Measurements from ENCODE around the gene LRRC7.
"Not testable (repeated sequence)": the region's sequence is repeated elsewhere in the genome, so short reads cannot be mapped to it uniquely, and the experiment has no call there.

LRRC7 gene

GRCh38 chr1:69836971-69837636 lies 269.4 kb downstream of the LRRC7 start:
- DNase-seq: no peak
- intact Hi-C loops (cut with DNase I): no loop called here

GRCh38 chr1:69842326-69842725 lies 274.6 kb downstream of the LRRC7 start:
- intact Hi-C loops (cut with DNase I): no loop called here
- DNase-seq: no peak

- intact Hi-C loops (cut with DNase I): no loop called here
- no peak for DNase-seq
Observed at GRCh38 chr1:69845655-69846054, 277.9 kb downstream of the LRRC7 start.

GRCh38 chr1:69846267-69846666 lies 278.5 kb downstream of the LRRC7 start:
- DNase-seq: no peak
- intact Hi-C loops (cut with DNase I): no loop called here

- intact Hi-C loops (cut with DNase I): no loop called here
- no peak for DNase-seq
Observed at GRCh38 chr1:69847670-69848069, 279.9 kb downstream of the LRRC7 start.

GRCh38 chr1:69852151-69852550 lies 284.4 kb downstream of the LRRC7 start:
- DNase-seq: no peak
- intact Hi-C loops (cut with DNase I): no loop called here

- intact Hi-C loops (cut with DNase I): no loop called here
- no peak for DNase-seq
Observed at GRCh38 chr1:69852706-69853105, 285.0 kb downstream of the LRRC7 start.

- DNase-seq: no peak
- intact Hi-C loops (cut with DNase I): no loop called here
Observed at GRCh38 chr1:69858534-69858933, 290.8 kb downstream of the LRRC7 start.

GRCh38 chr1:69861641-69862040 lies 293.9 kb downstream of the LRRC7 start:
- DNase-seq: peak in 20 of 42 donors; percentile 4 to 70 (median 30)
- intact Hi-C loops (cut with DNase I): no loop called here

- DNase-seq: peak in 1 of 42 donors; percentile 22
- intact Hi-C loops (cut with DNase I): no loop called here
Observed at GRCh38 chr1:69862906-69863305, 295.2 kb downstream of the LRRC7 start.

- intact Hi-C loops (cut with DNase I): no loop called here
- DNase-seq: no peak
Observed at GRCh38 chr1:69863704-69864103, 296.0 kb downstream of the LRRC7 start.

- DNase-seq: no peak
- intact Hi-C loops (cut with DNase I): no loop called here
Observed at GRCh38 chr1:69871412-69871811, 303.7 kb downstream of the LRRC7 start.

GRCh38 chr1:69878338-69878737 lies 310.6 kb downstream of the LRRC7 start:
- intact Hi-C loops (cut with DNase I): no loop called here
- no peak for DNase-seq

GRCh38 chr1:69888016-69888415 lies 320.3 kb downstream of the LRRC7 start:
- DNase-seq; intact Hi-C loops (cut with DNase I): not testable (repeated sequence)

- intact Hi-C loops (cut with DNase I): no loop called here
- no peak for DNase-seq
Observed at GRCh38 chr1:69888657-69889056, 320.9 kb downstream of the LRRC7 start.

- DNase-seq: peak in 30 of 42 donors; percentile 14 to 67 (median 35)
- intact Hi-C loops (cut with DNase I): no loop called here
Observed at GRCh38 chr1:69898403-69898947, 330.8 kb downstream of the LRRC7 start.

GRCh38 chr1:69911301-69911801 lies 343.6 kb downstream of the LRRC7 start:
- intact Hi-C loops (cut with DNase I): no loop called here
- no peak for DNase-seq

- intact Hi-C loops (cut with DNase I): no loop called here
- no peak for DNase-seq
Observed at GRCh38 chr1:69913977-69914376, 346.3 kb downstream of the LRRC7 start.

GRCh38 chr1:69914976-69915765 lies 347.4 kb downstream of the LRRC7 start:
- intact Hi-C loops (cut with DNase I): no loop called here
- no peak for DNase-seq

Measured in head of caudate nucleus (tissue), 42 donors.